H9 (cell line): ENCODE results near the gene ACTA1. TPM values are rescaled to one million over a fixed set of nuclear protein-coding genes. Genes with fewer than 3 reads are reported as not detected.

ENCODE experiments used
- DNase-seq: peaks from one replicate; pipeline ENCODE4 v3.0.0-alpha.2; 2017
- H2AFZ ChIP-seq: one replicate; pipeline ENCODE4 v1.6.1; 2013; ENCODE audit warnings: mild to moderate bottlenecking, low read length, control low read depth, moderate library complexity
- H2AK5ac ChIP-seq: 2 replicates; pipeline ENCODE4 v1.6.1; 2013; ENCODE audit warnings: low read length, control low read depth, mixed read lengths; ENCODE audit not compliant: insufficient read length
- H2BK120ac ChIP-seq: one replicate; pipeline ENCODE4 v1.6.1; 2013; ENCODE audit warnings: low read depth, mild to moderate bottlenecking, low read length, control low read depth, inconsistent platforms; ENCODE audit not compliant: poor library complexity, severe bottlenecking
- H2BK12ac ChIP-seq: 2 replicates; pipeline ENCODE4 v1.6.1; 2013; ENCODE audit warnings: low read length, control low read depth, mixed read lengths, low read depth; ENCODE audit not compliant: insufficient read length
- H2BK15ac ChIP-seq: 2 replicates; pipeline ENCODE4 v1.6.1; 2013; ENCODE audit warnings: low read depth, low read length, control low read depth
- H2BK20ac ChIP-seq: one replicate; pipeline ENCODE4 v1.6.1; 2013; ENCODE audit warnings: low read depth, mild to moderate bottlenecking, low read length, control low read depth, inconsistent platforms; ENCODE audit not compliant: poor library complexity, severe bottlenecking
- H2BK5ac ChIP-seq: 2 replicates; pipeline ENCODE4 v1.6.1; 2013; ENCODE audit warnings: low read length, control low read depth, mixed read lengths; ENCODE audit not compliant: insufficient read length
- H3K14ac ChIP-seq: 2 replicates; pipeline ENCODE4 v1.6.1; 2013; ENCODE audit warnings: low read length, control low read depth; ENCODE audit not compliant: insufficient read depth
- H3K18ac ChIP-seq: 2 replicates; pipeline ENCODE4 v1.6.1; 2013; ENCODE audit warnings: low read depth, mild to moderate bottlenecking, mixed read lengths, low read length, control low read depth; ENCODE audit not compliant: insufficient read length
- H3K23ac ChIP-seq: 2 replicates; pipeline ENCODE4 v1.6.1; 2013; ENCODE audit warnings: low read length, control low read depth, mixed read lengths, low read depth; ENCODE audit not compliant: insufficient read length
- H3K23me2 ChIP-seq: 2 replicates; pipeline ENCODE4 v1.6.1; 2013; ENCODE audit warnings: low read depth, mild to moderate bottlenecking, mixed read lengths, low read length, control low read depth; ENCODE audit not compliant: insufficient read length, poor library complexity, severe bottlenecking
- H3K27ac ChIP-seq: 2 replicates; pipeline ENCODE4 v1.5.1; 2013; ENCODE audit warnings: low read length, control low read depth, mixed read lengths, low read depth; ENCODE audit not compliant: insufficient read length
- H3K27me3 ChIP-seq: 2 replicates; pipeline ENCODE4 v1.6.1; 2013; ENCODE audit warnings: low read length, control low read depth, inconsistent platforms; ENCODE audit not compliant: insufficient read depth
- H3K4ac ChIP-seq: 2 replicates; pipeline ENCODE4 v1.6.1; 2013; ENCODE audit warnings: low read depth, mild to moderate bottlenecking, control low read depth, inconsistent platforms, low read length, moderate library complexity
- H3K4me1 ChIP-seq: 2 replicates; pipeline ENCODE4 v1.6.1; 2013; ENCODE audit warnings: low read length, control low read depth, inconsistent platforms; ENCODE audit not compliant: insufficient read depth
- H3K4me2 ChIP-seq: 2 replicates; pipeline ENCODE4 v1.6.1; 2013; ENCODE audit warnings: low read length, control low read depth, mixed read lengths; ENCODE audit not compliant: insufficient read length, insufficient read depth
- H3K56ac ChIP-seq: 2 replicates; pipeline ENCODE4 v1.6.1; 2013; ENCODE audit warnings: low read depth, mild to moderate bottlenecking, mixed read lengths, low read length, control low read depth; ENCODE audit not compliant: insufficient read length
- H3K79me1 ChIP-seq: 2 replicates; pipeline ENCODE4 v1.6.1; 2013; ENCODE audit warnings: low read depth, mild to moderate bottlenecking, moderate library complexity, low read length, control low read depth, inconsistent platforms; ENCODE audit not compliant: insufficient read depth, poor library complexity, severe bottlenecking
- H3K79me2 ChIP-seq: 2 replicates; pipeline ENCODE4 v1.6.1; 2013; ENCODE audit warnings: low read length, control low read depth, inconsistent platforms; ENCODE audit not compliant: insufficient read depth
- H3K9ac ChIP-seq: 2 replicates; pipeline ENCODE4 v1.6.1; 2013; ENCODE audit warnings: low read length, control low read depth, mixed read lengths; ENCODE audit not compliant: insufficient read length; ENCODE audit errors: extremely low read depth
- H3K9me3 ChIP-seq: one replicate; pipeline ENCODE4 v1.6.1; 2013; ENCODE audit warnings: low read depth, low read length, inconsistent platforms; ENCODE audit not compliant: control insufficient read depth
- H3T11ph ChIP-seq: one replicate; pipeline ENCODE4 v1.6.1; 2013; ENCODE audit warnings: mild to moderate bottlenecking, low read length, control low read depth, inconsistent platforms
- H4K20me1 ChIP-seq: one replicate; pipeline ENCODE4 v1.6.1; 2013; ENCODE audit not compliant: control insufficient read depth, insufficient read length, insufficient read depth
- H4K5ac ChIP-seq: 2 replicates; pipeline ENCODE4 v1.6.1; 2013; ENCODE audit warnings: low read depth, mild to moderate bottlenecking, mixed read lengths, low read length, control low read depth; ENCODE audit not compliant: insufficient read length
- H4K8ac ChIP-seq: replicated peaks from 2 replicates; pipeline ENCODE4 v1.6.1; 2013; ENCODE audit warnings: low read length, control low read depth, mixed read lengths, low read depth; ENCODE audit not compliant: insufficient read length
- H4K91ac ChIP-seq: 2 replicates; pipeline ENCODE4 v1.6.1; 2013; ENCODE audit warnings: low read depth, mild to moderate bottlenecking, moderate library complexity, mixed read lengths, low read length, control low read depth; ENCODE audit not compliant: insufficient read length
- H3K27ac Mint-ChIP-seq, 3 experiments: 2 replicates in 2 of 3; 3 replicates in 1 of 3; pipeline ENCODE4 v1.8.0; 2020 to 2021; ENCODE audit warnings: mixed read lengths in 3 of 3, mild to moderate bottlenecking in 1 of 3, moderate library complexity in 1 of 3
- H3K27me3 Mint-ChIP-seq: 2 replicates; pipeline ENCODE4 v1.8.0; 2021; ENCODE audit warnings: low read depth, mild to moderate bottlenecking, moderate library complexity, mixed read lengths
- H3K36me3 Mint-ChIP-seq, 3 experiments: 2 replicates in 2 of 3; 3 replicates in 1 of 3; pipeline ENCODE4 v1.8.0; 2020 to 2021; ENCODE audit warnings: low read depth in 3 of 3, mixed read lengths in 3 of 3; ENCODE audit not compliant: insufficient read depth in 1 of 3
- H3K4me1 Mint-ChIP-seq, 2 experiments: 2 replicates each; pipeline ENCODE4 v1.8.0; 2020; ENCODE audit warnings: mixed read lengths in 2 of 2
- H3K4me3 Mint-ChIP-seq, 2 experiments: 2 replicates in 1 of 2; 3 replicates in 1 of 2; pipeline ENCODE4 v1.8.0; 2020 to 2021; ENCODE audit warnings: mild to moderate bottlenecking in 2 of 2, mixed read lengths in 2 of 2, moderate library complexity in 1 of 2
- H3K9me3 Mint-ChIP-seq, 2 experiments: 2 replicates in 1 of 2; 3 replicates in 1 of 2; pipeline ENCODE4 v1.8.0; 2020; ENCODE audit warnings: mild to moderate bottlenecking in 2 of 2, mixed read lengths in 2 of 2, moderate library complexity in 1 of 2
- CTCF ChIP-seq: fragments of 200-600 bp; sonication (generic); conservative IDR thresholded peaks from 3 replicates; pipeline ENCODE4 v1.8.0; 2021; ENCODE audit warnings: antibody characterized with exemption, mild to moderate bottlenecking
- WGBS: extraction: QIAGEN DNeasy Blood & Tissue Kit; methylation state at CpG from one replicate; pipeline ENCODE4 v1.1.7; 2013; ENCODE audit warnings: missing lambda C conversion rate, low lambda C conversion rate, mixed read lengths; ENCODE audit not compliant: insufficient read length; ENCODE audit errors: extremely low coverage; 5-methylcytosine and 5-hydroxymethylcytosine counted together
- total RNA-seq: library from RNA; stranded (reverse); gene quantifications from 2 replicates; pipeline ENCODE4 v1.2.1, GENCODE V29; 2021

Gene ACTA1
- total RNA-seq, 1 experiment from 2014 or later: 48.5 TPM

- Histone ChIP-seq H3K79me1 (no peaks in the 10 kb centered on the region), H2AFZ (no peak overlapping the region), H3K79me2 (no peaks in the 10 kb centered on the region), H3K56ac (no peak overlapping the region), H3K27me3 (peaks cover 22% of the 10 kb centered on the region), H2BK12ac (no peak overlapping the region), H2BK5ac (no peak overlapping the region), H3K23ac (no peak overlapping the region), H3K18ac (no peak overlapping the region), H3K9ac (no peak overlapping the region), H4K8ac (no peak overlapping the region), H3K4me2 (peak overlapping the region; percentile 30), H3K23me2 (peaks cover 14% of the 10 kb centered on the region), H3T11ph (no peak overlapping the region), H3K27ac (no peak overlapping the region), H3K4ac (no peak overlapping the region), H4K5ac (no peak overlapping the region), H2BK15ac (no peak overlapping the region), H4K20me1 (no peaks in the 10 kb centered on the region), H2BK120ac (no peak overlapping the region), H3K4me1 (peaks cover 2% of the 10 kb centered on the region; the same call in 1 of the 2 replicates), H3K14ac (no peak overlapping the region), H4K91ac (no peak overlapping the region), H2AK5ac (no peak overlapping the region), H3K9me3 (no peaks in the 10 kb centered on the region), H2BK20ac (no peak overlapping the region)
- peak overlapping the region; percentile 47 to 77 for H3K4me3 Mint-ChIP-seq
- DNase-seq: no peak
- peaks cover 0 to 7% (median 2%) of the 10 kb centered on the region in 3 experiments; a peak in 3 of 7 replicates for H3K36me3 Mint-ChIP-seq
- peaks cover 2 to 11% of the 10 kb centered on the region in 2 experiments; a peak in 2 of 5 replicates for H3K9me3 Mint-ChIP-seq
- peaks cover 82% of the 10 kb centered on the region for H3K27me3 Mint-ChIP-seq
- WGBS: no CpG with 5 or more reads among the region's 65 CpGs
- H3K4me1 Mint-ChIP-seq: peaks cover 23 to 26% of the 10 kb centered on the region in 2 experiments
- no peak for TF ChIP-seq CTCF
- H3K27ac Mint-ChIP-seq: no peak overlapping the region
Observed at GRCh38 chr1:229431284-229432115, 2.4 kb downstream of the ACTA1 start.
